Endodermal cell (in vitro differentiated cells): ENCODE measurements around the gene PAF1. TPM values are rescaled to one million over a fixed set of nuclear protein-coding genes. Genes with fewer than 3 reads are reported as not detected.
A peak's percentile ranks its signal among the peaks of the same experiment; 100 is the strongest.

ENCODE experiments used
- DNase-seq: peaks from one replicate; pipeline ENCODE4 v3.0.0-alpha.2; 2017
- H3K27ac ChIP-seq: 2 replicates; pipeline ENCODE4 v1.5.1; 2013; ENCODE audit warnings: mild to moderate bottlenecking, low read depth, low read length, moderate library complexity
- H3K27me3 ChIP-seq: 2 replicates; pipeline ENCODE4 v1.6.1; 2013; ENCODE audit warnings: mild to moderate bottlenecking, low read length, moderate library complexity; ENCODE audit not compliant: insufficient read depth, control insufficient read depth, poor library complexity, severe bottlenecking
- H3K36me3 ChIP-seq: 2 replicates; pipeline ENCODE4 v1.7.0; 2013; ENCODE audit warnings: mild to moderate bottlenecking, low read length, moderate library complexity; ENCODE audit not compliant: control insufficient read depth, insufficient read depth
- H3K4me1 ChIP-seq: one replicate; pipeline ENCODE4 v1.7.0; 2013; ENCODE audit warnings: low read length; ENCODE audit not compliant: control insufficient read depth, insufficient read depth
- H3K4me3 ChIP-seq: 2 replicates; pipeline ENCODE4 v1.5.1; 2013; ENCODE audit warnings: mild to moderate bottlenecking, low read length, moderate library complexity
- H3K9ac ChIP-seq: 2 replicates; pipeline ENCODE4 v1.6.1; 2013; ENCODE audit warnings: mild to moderate bottlenecking, low read length, moderate library complexity; ENCODE audit not compliant: poor library complexity, severe bottlenecking; ENCODE audit errors: extremely low read depth
- H3K9me3 ChIP-seq: 2 replicates; pipeline ENCODE4 v1.6.1; 2013; ENCODE audit warnings: mild to moderate bottlenecking, low read length, moderate library complexity; ENCODE audit not compliant: control insufficient read depth
- H3K27ac Mint-ChIP-seq: 2 replicates; pipeline ENCODE4 v1.8.0; 2020; ENCODE audit warnings: mixed read lengths
- H3K27me3 Mint-ChIP-seq: 2 replicates; pipeline ENCODE4 v1.8.0; 2021; ENCODE audit warnings: mild to moderate bottlenecking, mixed read lengths; ENCODE audit not compliant: insufficient read depth
- H3K36me3 Mint-ChIP-seq: 2 replicates; pipeline ENCODE4 v1.8.0; 2020; ENCODE audit warnings: low read depth, mixed read lengths
- H3K4me1 Mint-ChIP-seq: 2 replicates; pipeline ENCODE4 v1.8.0; 2020; ENCODE audit warnings: mixed read lengths
- H3K4me3 Mint-ChIP-seq: 2 replicates; pipeline ENCODE4 v1.8.0; 2020; ENCODE audit warnings: mild to moderate bottlenecking, moderate library complexity, mixed read lengths
- H3K9me3 Mint-ChIP-seq: 2 replicates; pipeline ENCODE4 v1.8.0; 2020; ENCODE audit warnings: mild to moderate bottlenecking, mixed read lengths
- WGBS, 2 experiments: methylation state at CpG; one replicate each; pipeline versions ENCODE4 v1.1.5 to v1.1.7; 2013; ENCODE audit warnings: missing lambda C conversion rate in 2 of 2, mixed read lengths in 1 of 2; ENCODE audit not compliant: insufficient coverage in 1 of 2, insufficient read length in 1 of 2; 5-methylcytosine and 5-hydroxymethylcytosine counted together
- total RNA-seq, 2 donors: library from RNA; stranded (reverse); fragmentation: NEBNext Ultra II Directional in 1 of 2; extraction: Animal tissue kit (Norgen Biotek cat#: 25700) in 1 of 2; gene quantifications; 2 replicates in 1 of 2; 3 replicates in 1 of 2; pipeline ENCODE4 v1.2.1, GENCODE V29; 2021
- TF ChIP-seq, protein P1 (sequence below): fragments of 200-600 bp; sonication (generic); conservative IDR thresholded peaks from 2 replicates; pipeline ENCODE4 v1.5.0; 2021; ENCODE audit warnings: antibody characterized with exemption, mild to moderate bottlenecking

Gene PAF1
- total RNA-seq, 2 donors from 2014 or later, result 28.4 to 28.8 TPM

DNA sequence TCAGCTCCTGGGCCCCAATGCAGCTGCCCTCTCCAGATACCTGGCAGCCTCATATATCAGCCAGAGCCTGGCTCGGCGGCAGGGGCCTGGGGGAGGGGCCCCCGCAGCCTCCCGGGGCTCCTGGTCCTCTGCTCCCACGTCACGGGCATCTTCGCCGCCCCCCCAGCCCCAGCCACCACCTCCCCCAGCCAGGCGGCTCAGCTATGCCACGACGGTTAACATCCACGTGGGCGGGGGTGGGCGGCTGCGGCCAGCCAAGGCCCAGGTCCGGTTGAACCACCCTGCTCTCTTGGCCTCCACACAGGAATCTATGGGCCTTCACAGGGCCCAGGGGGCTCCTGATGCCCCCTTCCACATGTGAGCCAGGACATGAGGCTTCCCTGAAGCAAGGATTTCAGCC lies 34.0 kb upstream of the PAF1 start:
- Histone ChIP-seq H3K27me3 (no peaks in the 10 kb centered on the region), H3K9me3 (no peaks in the 10 kb centered on the region), H3K36me3 (peaks cover 54% of the 10 kb centered on the region), H3K27ac (no peak overlapping the region), H3K4me1 (peaks cover 6% of the 10 kb centered on the region), H3K9ac (no peak overlapping the region), H3K4me3 (no peak overlapping the region)
- Mint-ChIP-seq H3K4me3 (no peak overlapping the region), H3K27ac (peak overlapping the region; percentile 61), H3K27me3 (no peaks in the 10 kb centered on the region), H3K36me3 (peaks cover 40% of the 10 kb centered on the region), H3K4me1 (peaks cover 10% of the 10 kb centered on the region), H3K9me3 (no peaks in the 10 kb centered on the region)
- peak; percentile 39 for DNase-seq
- WGBS, 2 experiments, result 93 to 95% methylated on average over 3 to 15 of the region's 16 CpGs
- TF ChIP-seq, protein P1, sequence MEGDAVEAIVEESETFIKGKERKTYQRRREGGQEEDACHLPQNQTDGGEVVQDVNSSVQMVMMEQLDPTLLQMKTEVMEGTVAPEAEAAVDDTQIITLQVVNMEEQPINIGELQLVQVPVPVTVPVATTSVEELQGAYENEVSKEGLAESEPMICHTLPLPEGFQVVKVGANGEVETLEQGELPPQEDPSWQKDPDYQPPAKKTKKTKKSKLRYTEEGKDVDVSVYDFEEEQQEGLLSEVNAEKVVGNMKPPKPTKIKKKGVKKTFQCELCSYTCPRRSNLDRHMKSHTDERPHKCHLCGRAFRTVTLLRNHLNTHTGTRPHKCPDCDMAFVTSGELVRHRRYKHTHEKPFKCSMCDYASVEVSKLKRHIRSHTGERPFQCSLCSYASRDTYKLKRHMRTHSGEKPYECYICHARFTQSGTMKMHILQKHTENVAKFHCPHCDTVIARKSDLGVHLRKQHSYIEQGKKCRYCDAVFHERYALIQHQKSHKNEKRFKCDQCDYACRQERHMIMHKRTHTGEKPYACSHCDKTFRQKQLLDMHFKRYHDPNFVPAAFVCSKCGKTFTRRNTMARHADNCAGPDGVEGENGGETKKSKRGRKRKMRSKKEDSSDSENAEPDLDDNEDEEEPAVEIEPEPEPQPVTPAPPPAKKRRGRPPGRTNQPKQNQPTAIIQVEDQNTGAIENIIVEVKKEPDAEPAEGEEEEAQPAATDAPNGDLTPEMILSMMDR, result no peak

DNA sequence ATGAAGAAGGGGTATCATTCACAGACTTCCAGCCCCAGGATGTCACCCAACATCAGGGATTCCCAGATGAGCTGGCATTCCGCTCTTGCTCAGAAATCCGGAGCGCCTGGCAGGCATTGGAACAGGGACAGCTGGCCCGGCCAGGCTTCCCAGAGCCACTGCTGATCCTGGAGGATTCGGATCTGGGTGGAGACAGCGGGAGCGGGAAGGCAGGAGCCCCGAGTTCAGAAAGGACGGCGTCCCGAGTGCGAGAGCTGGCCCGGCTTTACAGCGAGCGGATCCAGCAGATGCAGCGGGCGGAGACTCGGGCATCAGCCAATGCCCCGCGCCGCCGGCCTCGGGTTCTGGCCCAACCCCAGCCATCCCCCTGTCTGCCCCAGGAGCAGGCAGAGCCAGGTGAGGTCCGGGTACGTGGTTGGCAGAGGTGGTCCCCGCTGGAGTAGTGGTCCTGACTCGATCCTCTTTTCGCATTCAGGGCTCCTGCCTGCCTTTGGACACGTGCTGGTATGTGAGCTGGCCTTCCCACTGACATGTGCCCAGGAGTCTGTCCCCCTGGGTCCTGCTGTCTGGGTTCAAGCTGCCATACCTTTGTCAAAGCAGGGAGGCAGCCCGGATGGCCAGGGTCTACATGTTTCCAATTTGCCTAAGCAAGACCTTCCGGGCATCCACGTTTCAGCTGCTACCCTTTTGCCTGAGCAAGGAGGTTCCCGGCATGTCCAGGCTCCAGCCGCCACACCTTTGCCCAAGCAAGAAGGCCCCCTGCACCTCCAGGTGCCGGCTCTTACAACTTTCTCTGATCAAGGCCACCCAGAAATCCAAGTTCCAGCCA lies 32.6 kb upstream of the PAF1 start:
- peak overlapping the region; percentile 35 for H3K27ac Mint-ChIP-seq
- H3K4me3 Mint-ChIP-seq, result no peak overlapping the region
- no peak overlapping the region for H3K27ac ChIP-seq
- WGBS, 2 experiments, result 93 to 94% methylated on average over 28 to 35 of the region's 35 CpGs
- DNase-seq, result no peak
- H3K36me3 ChIP-seq, result peaks cover 64% of the 10 kb centered on the region
- peaks cover 4% of the 10 kb centered on the region for H3K4me1 Mint-ChIP-seq
- H3K9me3 Mint-ChIP-seq, result no peaks in the 10 kb centered on the region
- H3K9me3 ChIP-seq, result no peaks in the 10 kb centered on the region
- H3K27me3 ChIP-seq, result no peaks in the 10 kb centered on the region
- H3K36me3 Mint-ChIP-seq, result peaks cover 49% of the 10 kb centered on the region
- no peak overlapping the region for H3K4me3 ChIP-seq
- H3K4me1 ChIP-seq, result no peaks in the 10 kb centered on the region
- TF ChIP-seq, protein P1, result no peak
- no peak overlapping the region for H3K9ac ChIP-seq
- H3K27me3 Mint-ChIP-seq, result no peaks in the 10 kb centered on the region

DNA sequence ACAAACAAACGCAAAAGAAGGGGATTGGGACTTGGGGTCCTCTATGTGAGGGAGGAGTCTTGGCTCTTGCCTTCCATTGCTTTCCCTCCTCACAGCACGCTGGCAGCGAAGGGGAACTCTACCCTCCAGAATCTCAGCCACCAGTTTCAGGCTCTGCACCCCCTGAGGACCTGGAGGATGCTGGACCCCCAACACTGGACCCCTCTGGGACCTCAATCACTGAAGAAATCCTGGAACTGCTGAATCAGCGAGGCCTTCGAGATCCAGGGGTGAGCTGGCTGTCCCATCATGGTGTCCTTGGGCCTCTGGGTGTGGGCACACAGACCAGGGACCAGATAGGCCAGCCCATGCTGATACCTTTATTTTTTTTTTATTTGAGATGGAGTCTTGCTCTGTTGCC lies 31.1 kb upstream of the PAF1 start:
- no peaks in the 10 kb centered on the region for H3K27me3 ChIP-seq
- no peak for DNase-seq
- H3K9me3 ChIP-seq, result no peaks in the 10 kb centered on the region
- H3K27ac ChIP-seq, result no peak overlapping the region
- H3K4me1 ChIP-seq, result no peaks in the 10 kb centered on the region
- TF ChIP-seq, protein P1, result no peak
- H3K4me3 ChIP-seq, result no peak overlapping the region
- peaks cover 61% of the 10 kb centered on the region for H3K36me3 Mint-ChIP-seq
- no peaks in the 10 kb centered on the region for H3K4me1 Mint-ChIP-seq
- no peak overlapping the region for H3K9ac ChIP-seq
- peaks cover 78% of the 10 kb centered on the region for H3K36me3 ChIP-seq
- no peaks in the 10 kb centered on the region for H3K27me3 Mint-ChIP-seq
- no peak overlapping the region for H3K27ac Mint-ChIP-seq
- WGBS, 2 experiments, result 83 to 98% methylated on average over 1 to 5 of the region's 5 CpGs
- no peaks in the 10 kb centered on the region for H3K9me3 Mint-ChIP-seq
- H3K4me3 Mint-ChIP-seq, result no peak overlapping the region
